Duodenal mucosa (tissue), 2 donors: ENCODE measurements around the gene FFAR1.

Experiments
- H3K27ac ChIP-seq: one replicate; pipeline ENCODE4 v1.7.0; 2013; ENCODE audit warnings: low read depth, low read length
- H3K27me3 ChIP-seq, 2 donors: one replicate each; pipeline ENCODE4 v1.7.0; 2013; ENCODE audit warnings: low read length in 2 of 2, control low read depth in 1 of 2; ENCODE audit not compliant: insufficient read depth in 2 of 2, control insufficient read depth in 1 of 2
- H3K36me3 ChIP-seq, 2 donors: one replicate each; pipeline ENCODE4 v1.7.0; 2013; ENCODE audit warnings: low read length in 2 of 2, control low read depth in 1 of 2; ENCODE audit not compliant: insufficient read depth in 2 of 2, control insufficient read depth in 1 of 2
- H3K4me1 ChIP-seq, 2 donors: one replicate each; pipeline ENCODE4 v1.7.0; 2013; ENCODE audit warnings: low read length in 2 of 2, control low read depth in 1 of 2; ENCODE audit not compliant: insufficient read depth in 2 of 2, control insufficient read depth in 1 of 2
- H3K4me3 ChIP-seq, 2 donors: one replicate each; pipeline ENCODE4 v1.7.0; 2013; ENCODE audit warnings: low read length in 2 of 2, low read depth in 1 of 2
- H3K9ac ChIP-seq, 2 donors: one replicate each; pipeline ENCODE4 v1.7.0; 2013; ENCODE audit warnings: low read length in 2 of 2, low read depth in 1 of 2
- H3K9me3 ChIP-seq, 2 donors: one replicate each; pipeline ENCODE4 v1.7.0; 2013; ENCODE audit warnings: low read length in 2 of 2, control low read depth in 1 of 2; ENCODE audit not compliant: control insufficient read depth in 1 of 2

Gene FFAR1

DNA sequence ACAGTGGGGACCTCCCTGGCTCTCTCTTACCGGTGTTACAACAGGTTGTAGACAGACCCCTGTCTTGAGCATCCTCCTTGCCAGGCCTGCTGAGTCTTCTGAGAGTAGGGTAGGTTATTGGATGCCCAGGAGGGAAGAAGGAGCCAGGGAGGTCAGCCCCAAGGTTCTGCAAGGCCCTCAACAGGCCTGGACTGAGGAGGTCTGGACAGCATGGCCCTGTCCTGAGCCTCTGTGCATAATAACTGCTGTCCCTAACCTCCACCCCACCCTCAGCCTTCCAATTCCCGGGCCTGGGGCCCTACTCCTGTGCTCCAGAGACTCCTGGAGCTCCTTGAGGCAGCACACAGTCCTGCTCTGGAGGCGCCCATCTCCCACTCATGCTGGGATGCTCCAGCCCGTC, 18.4 kb upstream of the FFAR1 start:
- Histone ChIP-seq H3K4me1 (no peaks in the 10 kb centered on the region), H3K9me3 (no peaks in the 10 kb centered on the region), H3K9ac (no peak overlapping the region), H3K27ac (no peak overlapping the region), H3K27me3 (peaks cover 6 to 7% of the 10 kb centered on the region in 2 donors), H3K4me3 (no peak overlapping the region), H3K36me3 (no peaks in the 10 kb centered on the region)

DNA sequence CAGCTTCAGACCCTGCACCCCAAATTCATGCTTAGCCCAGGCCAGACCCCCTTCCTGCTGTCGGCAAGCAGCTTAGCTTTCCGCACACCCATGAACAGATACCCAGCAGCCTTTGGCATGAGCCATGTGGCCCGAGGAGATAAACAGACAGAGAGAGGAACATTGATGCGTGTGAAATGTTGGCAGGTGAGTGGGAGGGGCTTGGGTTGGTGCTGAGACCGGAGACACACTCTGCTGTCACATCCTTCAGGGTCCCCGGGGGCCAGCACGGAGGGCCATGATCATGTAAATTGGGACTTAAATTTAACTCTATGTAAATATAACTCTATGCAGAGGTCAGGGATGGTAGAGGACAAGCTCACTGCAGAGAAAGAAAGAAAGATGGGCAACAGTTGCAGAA, 17.2 kb upstream of the FFAR1 start:
- Histone ChIP-seq H3K9ac (no peak overlapping the region), H3K4me3 (no peak overlapping the region), H3K4me1 (no peaks in the 10 kb centered on the region), H3K36me3 (no peaks in the 10 kb centered on the region), H3K9me3 (no peaks in the 10 kb centered on the region), H3K27ac (no peak overlapping the region), H3K27me3 (peaks cover 6 to 7% of the 10 kb centered on the region in 2 donors)

GRCh38 chr19:35331551-35332214, 16.0 kb upstream of the FFAR1 start:
- H3K27me3 ChIP-seq: peaks cover 6 to 7% of the 10 kb centered on the region in 2 donors
- H3K36me3 ChIP-seq: no peaks in the 10 kb centered on the region
- H3K4me1 ChIP-seq: no peaks in the 10 kb centered on the region

GRCh38 chr19:35332817-35333216, 14.9 kb upstream of the FFAR1 start:
- Histone ChIP-seq H3K4me3 (no peak overlapping the region), H3K9me3 (no peaks in the 10 kb centered on the region), H3K36me3 (no peaks in the 10 kb centered on the region), H3K27me3 (peaks cover 6 to 7% of the 10 kb centered on the region in 2 donors), H3K4me1 (no peaks in the 10 kb centered on the region), H3K9ac (no peak overlapping the region), H3K27ac (no peak overlapping the region)

More at GRCh38 chr19:35331551-35332214, 16.0 kb upstream of the FFAR1 start:
- H3K4me3 ChIP-seq: no peak overlapping the region
- H3K9ac ChIP-seq: no peak overlapping the region
- H3K9me3 ChIP-seq: no peaks in the 10 kb centered on the region
- no peak overlapping the region for H3K27ac ChIP-seq

DNA sequence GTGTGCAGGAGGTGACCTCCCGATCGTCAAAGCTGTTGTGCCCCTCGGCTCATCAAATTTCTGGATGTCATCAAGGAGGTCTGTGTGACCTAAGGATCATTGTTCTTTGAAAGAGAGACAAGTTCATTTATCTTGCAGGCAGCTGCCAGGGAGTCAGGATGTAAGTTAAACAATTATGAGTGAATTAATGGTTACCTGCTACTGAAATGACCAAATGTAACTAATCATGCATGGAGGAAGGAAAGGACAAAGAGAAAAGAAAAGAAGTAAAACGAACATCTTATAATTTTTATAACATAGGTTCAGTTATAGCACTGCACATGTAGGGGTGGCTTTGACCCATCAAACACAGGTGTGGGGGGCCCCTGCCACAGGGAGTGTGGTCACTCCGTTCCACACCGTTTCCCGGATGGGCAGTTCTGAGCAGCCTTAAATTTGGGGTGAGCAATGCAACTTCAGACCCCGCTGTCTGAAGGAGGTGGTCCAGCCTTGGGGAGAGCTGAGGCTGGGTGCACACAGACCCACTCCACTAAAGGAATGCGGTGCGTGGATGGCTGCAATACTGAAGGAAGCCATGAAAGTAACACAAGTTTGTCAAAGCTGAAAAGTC, 13.5 kb upstream of the FFAR1 start:
- Histone ChIP-seq H3K9ac (no peak overlapping the region), H3K27me3 (peaks cover 6 to 7% of the 10 kb centered on the region in 2 donors), H3K4me3 (no peak overlapping the region), H3K9me3 (no peaks in the 10 kb centered on the region), H3K36me3 (no peaks in the 10 kb centered on the region), H3K27ac (no peak overlapping the region), H3K4me1 (no peaks in the 10 kb centered on the region)

- H3K36me3 ChIP-seq: no peaks in the 10 kb centered on the region
- H3K4me3 ChIP-seq: no peak overlapping the region
- no peak overlapping the region for H3K9ac ChIP-seq
- no peaks in the 10 kb centered on the region for H3K9me3 ChIP-seq
- H3K27ac ChIP-seq: no peak overlapping the region
- peaks cover 0 to 7% of the 10 kb centered on the region in 2 donors for H3K27me3 ChIP-seq
- H3K4me1 ChIP-seq: no peaks in the 10 kb centered on the region
Measured at GRCh38 chr19:35336166-35336955, 11.3 kb upstream of the FFAR1 start.

- Histone ChIP-seq H3K36me3 (no peaks in the 10 kb centered on the region), H3K27ac (no peak overlapping the region), H3K4me3 (no peak overlapping the region), H3K4me1 (no peaks in the 10 kb centered on the region), H3K27me3 (peaks cover 0 to 4% of the 10 kb centered on the region in 2 donors), H3K9ac (no peak overlapping the region), H3K9me3 (no peaks in the 10 kb centered on the region)
Measured at GRCh38 chr19:35337097-35337983, 10.4 kb upstream of the FFAR1 start.

GRCh38 chr19:35337984-35338296, 9.8 kb upstream of the FFAR1 start:
- Histone ChIP-seq H3K9ac (no peak overlapping the region), H3K36me3 (no peaks in the 10 kb centered on the region), H3K4me1 (no peaks in the 10 kb centered on the region), H3K4me3 (no peak overlapping the region), H3K9me3 (no peaks in the 10 kb centered on the region), H3K27ac (no peak overlapping the region), H3K27me3 (peaks cover 0 to under 1% of the 10 kb centered on the region in 2 donors)

DNA sequence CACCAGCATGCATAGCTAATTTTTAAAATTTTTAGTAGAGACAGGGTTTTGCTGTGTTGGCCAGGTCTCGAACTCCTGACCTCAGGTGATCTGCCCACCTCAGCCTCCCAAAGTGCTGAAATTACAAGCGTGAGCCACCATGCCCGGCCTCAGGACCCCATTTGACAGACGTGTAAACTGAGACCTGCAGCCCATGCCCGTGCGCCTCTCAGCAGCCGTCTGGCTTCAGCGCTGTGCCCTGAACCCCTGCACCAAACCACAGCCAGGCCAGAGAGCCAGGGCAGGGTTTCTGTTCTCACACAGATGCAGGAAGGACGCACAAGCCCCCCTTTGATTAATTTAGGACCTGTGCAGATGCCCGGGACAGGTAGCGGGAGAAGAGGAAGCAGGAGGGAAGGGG, 7.3 kb upstream of the FFAR1 start:
- Histone ChIP-seq H3K9me3 (no peaks in the 10 kb centered on the region), H3K36me3 (no peaks in the 10 kb centered on the region), H3K4me3 (no peak overlapping the region), H3K27me3 (peaks cover 0 to 7% of the 10 kb centered on the region in 2 donors), H3K4me1 (no peaks in the 10 kb centered on the region), H3K9ac (no peak overlapping the region), H3K27ac (no peak overlapping the region)
